SKM-1 treated with dmso at 0.1 percent for 144 hours (cell line): ENCODE results near the gene EZR.

Source experiments
- DNase-seq: peaks from one replicate; lab custom pipeline; 2025; ENCODE audit not compliant: unreplicated experiment; lab: John Stamatoyannopoulos, UW

Gene EZR

DNA sequence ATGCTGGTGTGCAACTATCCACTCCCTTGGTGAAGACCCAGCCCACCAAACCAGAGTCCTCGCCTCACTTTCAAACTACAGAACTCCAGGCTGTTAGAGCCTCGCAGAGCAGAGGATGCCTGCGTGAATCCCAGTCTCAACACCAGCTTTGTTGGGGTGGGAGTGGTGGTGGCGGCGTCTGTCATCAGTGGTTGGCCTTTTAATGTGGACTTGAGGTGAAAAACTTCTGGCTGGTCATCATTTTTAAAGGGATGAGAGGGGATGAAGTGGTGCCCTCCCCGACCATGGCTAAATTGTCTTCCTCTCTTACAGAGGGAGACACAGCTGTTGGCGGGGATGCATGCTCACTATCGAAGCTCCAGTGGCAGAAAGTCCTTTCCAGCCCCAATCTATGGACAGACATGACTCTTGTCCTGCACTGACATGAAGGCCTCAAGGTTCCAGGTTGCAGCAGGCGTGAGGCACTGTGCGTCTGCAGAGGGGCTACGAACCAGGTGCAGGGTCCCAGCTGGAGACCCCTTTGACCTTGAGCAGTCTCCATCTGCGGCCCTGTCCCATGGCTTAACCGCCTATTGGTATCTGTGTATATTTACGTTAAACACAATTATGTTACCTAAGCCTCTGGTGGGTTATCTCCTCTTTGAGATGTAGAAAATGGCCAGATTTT is 54.9 kb downstream of the EZR start:
- no peak for DNase-seq

- DNase-seq, result no peak
Measured at GRCh38 chr6:158763434-158764182, 55.6 kb downstream of the EZR start.

GRCh38 chr6:158762787-158763433 is 56.3 kb downstream of the EZR start:
- no peak for DNase-seq

DNA sequence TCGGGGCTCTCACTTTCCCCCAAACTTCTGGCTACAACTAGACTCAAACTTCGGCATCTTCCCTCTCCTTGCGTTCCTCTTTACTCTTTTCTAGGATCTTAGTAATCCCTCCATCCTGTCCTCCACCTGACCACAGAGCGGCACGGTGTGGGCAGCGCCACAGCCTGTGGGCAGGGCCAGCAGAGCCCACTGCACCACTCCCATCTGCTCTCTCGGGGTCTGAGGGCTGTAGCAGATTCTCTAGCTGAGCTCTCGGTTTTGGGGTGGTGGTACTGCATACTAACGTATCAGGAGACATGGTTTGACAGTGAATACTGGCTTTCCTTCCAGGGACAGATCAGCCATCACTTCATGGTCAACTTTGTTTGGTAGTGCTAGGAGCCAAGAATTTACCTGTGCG is 57.4 kb downstream of the EZR start:
- DNase-seq, result no peak

DNA sequence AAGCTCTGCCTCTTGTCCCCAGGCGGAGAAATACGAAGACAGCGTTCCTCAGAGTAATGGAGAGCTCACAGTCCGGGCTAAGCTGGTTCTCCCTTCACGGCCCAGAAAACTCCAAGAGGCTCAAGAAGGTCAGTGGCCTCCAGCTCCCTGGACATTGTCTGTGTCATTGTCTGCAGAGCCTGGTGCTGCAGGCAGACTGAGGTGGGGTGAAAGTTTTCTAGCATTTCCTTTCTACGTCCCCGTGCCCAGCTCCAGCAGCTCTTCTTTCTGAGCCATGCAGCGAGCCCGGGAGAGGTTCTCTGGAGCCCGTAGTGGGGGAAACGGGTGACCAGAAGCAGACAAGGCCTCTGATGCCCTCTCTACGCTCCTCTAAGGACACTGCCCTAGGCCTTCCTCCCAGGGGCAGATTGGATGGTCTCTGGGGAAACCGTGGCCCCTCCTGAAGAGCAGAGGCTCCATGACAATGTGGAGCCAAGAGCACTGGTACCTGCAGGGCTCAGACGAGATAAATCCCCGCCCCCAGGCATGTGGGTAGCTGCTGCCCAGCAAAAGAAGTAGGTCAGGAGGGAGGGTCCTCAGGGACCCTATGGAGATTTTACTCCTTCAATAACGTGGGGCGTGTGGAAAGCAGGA is 58.4 kb downstream of the EZR start:
- no peak for DNase-seq

DNA sequence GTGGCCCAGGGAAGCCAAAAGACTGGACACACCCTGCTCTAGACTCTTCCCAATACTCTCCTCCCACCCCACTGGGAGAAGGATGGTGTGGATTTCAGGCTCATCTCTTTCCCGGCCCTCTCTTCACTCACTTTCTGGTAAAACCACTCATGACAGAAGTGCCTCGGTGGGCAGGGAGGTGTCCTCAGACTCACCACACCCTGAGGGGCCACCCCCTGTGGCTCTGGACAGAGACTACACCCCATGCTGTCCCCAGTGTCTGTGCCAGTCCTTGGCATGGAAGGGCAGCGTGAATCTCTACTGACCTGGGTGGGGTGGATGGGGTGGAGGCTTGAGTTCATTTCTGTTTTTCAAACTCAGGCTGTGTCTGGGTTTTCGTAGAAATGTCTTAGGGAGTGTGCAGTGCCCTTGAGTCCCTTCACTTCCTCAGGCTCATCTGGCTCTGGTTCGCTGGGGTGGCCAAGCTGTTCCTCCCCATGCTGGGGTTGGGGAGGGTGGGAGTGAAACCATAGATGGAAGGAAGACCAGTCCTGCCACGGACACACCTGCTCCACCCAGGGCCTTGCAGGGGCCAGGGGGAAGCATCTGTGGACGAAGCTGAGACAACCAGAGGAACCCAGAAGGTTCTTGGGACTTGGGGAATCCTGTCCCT is 59.1 kb downstream of the EZR start:
- DNase-seq, result no peak

DNA sequence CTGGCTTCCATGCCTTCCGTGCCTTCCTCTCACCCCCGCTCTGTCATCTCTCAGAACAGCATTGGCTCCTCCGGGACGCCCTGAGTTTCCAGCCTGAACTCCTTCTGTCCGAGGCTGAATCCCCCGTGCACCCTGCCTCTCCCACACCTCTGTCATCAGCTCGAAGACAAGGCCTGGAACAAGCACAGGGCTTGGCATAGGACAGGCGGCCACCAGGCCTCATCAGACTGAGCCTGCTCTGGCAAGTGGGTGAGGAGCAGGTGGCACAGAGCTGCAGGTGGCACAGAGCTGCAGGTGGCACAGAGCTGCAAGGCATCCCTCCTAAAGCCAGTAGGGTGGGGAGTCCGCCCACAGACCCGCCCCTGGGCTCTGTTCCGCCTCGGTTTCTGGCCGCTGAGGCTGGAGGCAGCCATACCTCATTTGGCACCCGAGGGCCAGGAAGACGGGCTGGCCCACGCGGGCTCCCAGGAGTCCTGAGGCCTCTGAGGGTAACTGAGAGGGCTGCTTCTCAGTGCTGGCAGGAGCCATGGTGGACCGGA is 60.2 kb downstream of the EZR start:
- DNase-seq, result no peak

- no peak for DNase-seq
Measured at GRCh38 chr6:158758451-158758860, 60.7 kb downstream of the EZR start.

- no peak for DNase-seq
Measured at GRCh38 chr6:158757753-158758090, 61.4 kb downstream of the EZR start.

DNA sequence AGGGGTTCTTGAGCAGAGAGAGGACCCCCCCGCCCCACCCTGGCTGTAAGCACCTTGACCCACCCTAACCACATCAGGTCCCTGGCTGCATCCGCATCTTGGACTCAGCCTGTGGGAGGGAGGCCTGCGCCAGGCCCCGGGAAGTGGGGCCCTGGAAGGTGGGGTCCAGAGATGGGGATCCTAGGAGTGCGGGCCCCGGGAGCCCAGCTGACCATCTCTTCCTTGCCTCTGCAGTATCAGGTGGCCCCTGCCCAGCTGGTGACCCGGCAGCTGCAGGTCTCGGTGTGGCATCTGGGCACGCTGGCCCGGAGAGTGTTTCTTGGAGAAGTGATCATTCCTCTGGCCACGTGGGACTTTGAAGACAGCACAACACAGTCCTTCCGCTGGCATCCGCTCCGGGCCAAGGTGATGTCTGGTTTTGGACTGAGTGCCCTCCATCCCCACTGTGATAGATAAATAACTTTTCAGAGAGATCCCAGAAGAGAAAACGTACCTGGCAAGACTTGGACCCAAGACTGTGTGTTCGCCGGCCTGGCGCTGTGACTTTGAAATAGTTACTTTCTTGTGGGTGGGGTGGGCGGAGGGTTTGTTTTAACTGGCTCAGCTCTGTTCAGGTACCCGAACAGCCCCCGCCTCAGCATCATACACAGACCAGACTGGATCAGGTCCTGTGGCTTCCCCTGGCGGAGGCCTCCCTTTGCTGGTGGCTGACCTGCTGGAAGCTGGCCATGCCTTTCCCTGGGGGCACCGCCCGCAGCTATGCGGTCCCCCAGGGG is 62.0 kb downstream of the EZR start:
- DNase-seq, result no peak

- no peak for DNase-seq
Measured at GRCh38 chr6:158756126-158756525, 63.0 kb downstream of the EZR start.

GRCh38 chr6:158755636-158756035 is 63.5 kb downstream of the EZR start:
- DNase-seq, result no peak

GRCh38 chr6:158754738-158755137 is 64.4 kb downstream of the EZR start:
- no peak for DNase-seq

GRCh38 chr6:158753811-158754210 is 65.4 kb downstream of the EZR start:
- no peak for DNase-seq

DNA sequence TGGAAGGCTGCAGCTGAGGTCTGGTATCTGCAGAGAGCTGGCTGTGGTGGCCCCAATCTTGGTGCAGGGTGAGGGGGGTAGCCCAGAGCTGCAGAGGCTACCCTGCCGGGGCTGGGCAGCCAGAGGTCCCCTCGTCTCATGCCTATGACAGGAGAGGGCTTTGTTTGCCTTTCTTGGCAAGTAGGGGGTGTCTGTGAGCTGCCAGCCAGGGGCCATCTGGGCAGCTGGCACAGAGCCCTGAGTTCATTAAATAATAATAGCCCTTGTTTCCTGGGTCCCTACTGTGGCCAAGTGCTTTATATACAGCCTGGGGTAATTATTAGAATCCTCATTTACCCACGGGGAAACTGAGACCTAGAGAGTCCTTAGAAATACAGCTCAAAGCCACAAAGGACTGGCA is 66.6 kb downstream of the EZR start:
- no peak for DNase-seq

DNA sequence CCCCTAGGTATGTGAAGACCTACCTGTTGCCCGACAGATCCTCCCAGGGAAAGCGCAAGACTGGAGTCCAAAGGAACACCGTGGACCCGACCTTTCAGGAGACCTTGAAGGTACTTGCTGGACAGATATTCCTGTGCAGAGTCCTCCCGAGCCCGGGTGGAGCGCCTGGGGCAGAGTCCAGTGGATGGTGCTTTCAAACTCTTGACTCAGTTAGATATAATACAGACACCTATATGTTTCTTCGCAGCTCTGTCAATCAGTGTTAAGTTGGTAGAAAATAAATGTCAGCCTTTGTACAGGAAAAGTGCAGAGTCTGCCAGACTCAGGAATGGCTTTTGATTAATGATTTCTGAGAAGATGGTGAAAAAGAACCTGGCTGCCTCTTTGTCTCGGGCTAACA is 67.2 kb downstream of the EZR start:
- DNase-seq, result no peak

- no peak for DNase-seq
Measured at GRCh38 chr6:158751224-158751623, 67.9 kb downstream of the EZR start.

DNA sequence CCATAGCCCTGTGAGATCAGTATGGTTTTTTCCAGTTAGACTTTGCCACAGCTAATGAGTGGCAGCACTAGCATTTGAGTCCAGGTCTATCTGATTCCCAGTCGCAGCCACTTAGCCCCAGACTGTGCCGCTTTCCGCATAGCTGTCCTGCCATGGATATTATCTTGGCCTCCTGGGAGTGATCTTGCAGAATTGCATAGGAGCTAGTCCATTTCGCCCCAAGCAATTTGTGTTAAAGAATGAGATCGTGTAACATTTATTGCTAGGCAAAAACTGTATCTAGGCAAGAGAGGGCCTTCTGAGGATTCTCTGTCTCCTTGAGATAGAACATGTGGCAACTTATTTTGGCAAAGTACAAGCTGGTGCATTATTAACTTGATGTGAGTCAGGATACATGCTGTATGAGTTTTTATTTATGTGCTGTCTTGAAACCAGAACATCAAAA is 74.2 kb downstream of the EZR start:
- DNase-seq, result no peak

GRCh38 chr6:158743033-158743651 is 76.0 kb downstream of the EZR start:
- DNase-seq, result no peak

DNA sequence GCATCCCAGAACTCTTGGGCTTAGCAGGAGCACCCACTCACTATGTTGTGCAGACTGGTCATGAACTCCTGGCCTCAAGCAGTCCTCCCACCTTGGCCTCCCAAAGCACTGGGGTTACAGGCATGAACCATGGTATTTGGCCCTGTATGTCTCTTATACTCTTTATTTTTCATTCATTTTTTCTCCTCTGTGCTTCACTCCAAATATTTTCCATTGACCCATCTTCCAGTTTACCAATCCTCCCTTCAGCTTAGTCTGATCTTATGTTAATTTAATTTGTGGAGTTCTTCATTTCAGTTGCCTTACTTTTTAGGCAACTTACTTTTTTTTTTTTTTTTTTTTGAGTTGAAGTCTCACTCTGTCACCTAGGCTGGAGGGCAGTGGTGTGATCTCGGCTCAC is 79.5 kb downstream of the EZR start:
- no peak for DNase-seq
